B cell (primary cell): Measurements from ENCODE around the gene CXADR. TPM values are rescaled to one million over a fixed set of nuclear protein-coding genes. Genes with fewer than 3 reads are reported as not detected.
"Not testable (repeated sequence)": the region's sequence is repeated elsewhere in the genome, so short reads cannot be mapped to it uniquely, and the experiment has no call there.

Experiments
- ATAC-seq: fragments of 200-7000 bp; cut with Tn5 transposase; one replicate; pipeline ENCODE4 v1.10.0; 2021; ENCODE audit warnings: low read depth, mild to moderate bottlenecking, moderate number of reproducible peaks, moderate library complexity
- CTCF ChIA-PET: fragments of 350-600 bp; sonication (Branson Sonifier 250); formaldehyde crosslinking; loops from one replicate; lab custom pipeline; 2021; ENCODE audit warnings: antibody characterized with exemption, inconsistent platforms; lab: Charles Lee
- POLR2A ChIA-PET: fragments of 350-600 bp; sonication (Branson Sonifier 250); formaldehyde crosslinking; loops from one replicate; lab custom pipeline; 2021; ENCODE audit warnings: antibody characterized with exemption; lab: Charles Lee
- DNase-seq: peaks from one replicate; pipeline ENCODE4 v3.0.0; 2013
- H2AFZ ChIP-seq: 2 replicates; pipeline ENCODE4 v1.6.1; 2012; ENCODE audit warnings: mild to moderate bottlenecking, low read depth, low read length; ENCODE audit not compliant: insufficient read depth, poor library complexity, severe bottlenecking
- H3K27ac ChIP-seq, 2 donors: 1 replicate in 1 of 2; 2 replicates in 1 of 2; pipeline ENCODE4 v1.5.1; 2012 to 2013; ENCODE audit warnings: low read length in 2 of 2, mild to moderate bottlenecking in 2 of 2, moderate library complexity in 1 of 2
- H3K27me3 ChIP-seq, 4 experiments: fragments of 200-600 bp in 1 of 4; sonication (generic) in 1 of 4; replicated peaks in 1 of 4; 1 replicate in 2 of 4; 2 replicates in 2 of 4; pipeline versions ENCODE4 v1.6.1 to v1.7.0; 2013 to 2016; ENCODE audit warnings: low read length in 3 of 4, mild to moderate bottlenecking in 2 of 4, mixed read lengths in 1 of 4, moderate library complexity in 1 of 4; ENCODE audit not compliant: insufficient read depth in 4 of 4, control insufficient read depth in 3 of 4; ENCODE audit errors: control extremely low read depth in 1 of 4
- H3K36me3 ChIP-seq, 2 experiments: replicated peaks in 1 of 2; 1 replicate in 1 of 2; 2 replicates in 1 of 2; pipeline versions ENCODE4 v1.6.1 to v1.7.1; 2013; ENCODE audit warnings: low read length in 1 of 2; ENCODE audit not compliant: insufficient read depth in 2 of 2, control insufficient read depth in 1 of 2; ENCODE audit errors: control extremely low read depth in 1 of 2, extremely low read depth in 1 of 2
- H3K4me1 ChIP-seq, 2 donors: fragments of 200-600 bp in 1 of 2; sonication (generic) in 1 of 2; 1 replicate in 1 of 2; 2 replicates in 1 of 2; pipeline versions ENCODE4 v1.5.1 to v1.6.1; 2013 to 2017; ENCODE audit warnings: low read length in 2 of 2; ENCODE audit not compliant: control insufficient read depth in 2 of 2, insufficient read depth in 2 of 2
- H3K4me2 ChIP-seq: replicated peaks from 2 replicates; pipeline ENCODE3; 2012; ENCODE audit warnings: mild to moderate bottlenecking, low read depth, low read length; ENCODE audit not compliant: poor library complexity, severe bottlenecking
- H3K4me3 ChIP-seq, 5 experiments: fragments of 200-600 bp in 1 of 5; sonication (generic) in 1 of 5; 1 replicate in 3 of 5; 2 replicates in 2 of 5; pipeline versions ENCODE4 v1.5.1 to v1.7.0; 2011 to 2016; ENCODE audit warnings: low read length in 4 of 5, mild to moderate bottlenecking in 4 of 5, low read depth in 2 of 5, control low read depth in 1 of 5, moderate library complexity in 1 of 5; ENCODE audit not compliant: insufficient read depth in 1 of 5; ENCODE audit errors: control extremely low read depth in 1 of 5, extremely low read depth in 1 of 5
- H3K79me2 ChIP-seq: fragments of 200-600 bp; sonication (generic); one replicate; pipeline ENCODE4 v1.6.0; 2016; ENCODE audit warnings: low read length; ENCODE audit not compliant: control insufficient read depth, insufficient read depth
- H3K9ac ChIP-seq: fragments of 200-600 bp; sonication (generic); 2 replicates; pipeline ENCODE4 v1.6.1; 2017; ENCODE audit warnings: mild to moderate bottlenecking, low read length, moderate library complexity
- H3K9me3 ChIP-seq, 3 donors: one replicate each; pipeline versions ENCODE4 v1.6.1 to v1.7.1; 2013; ENCODE audit warnings: low read length in 2 of 3; ENCODE audit not compliant: control insufficient read depth in 2 of 3, insufficient read depth in 1 of 3; ENCODE audit errors: control extremely low read depth in 1 of 3
- H4K20me1 ChIP-seq: 2 replicates; pipeline ENCODE4 v1.6.0; 2012; ENCODE audit warnings: mild to moderate bottlenecking, low read length; ENCODE audit not compliant: insufficient read depth, control insufficient read depth, poor library complexity, severe bottlenecking
- H3K27ac Mint-ChIP-seq: one replicate; pipeline ENCODE4 v1.8.0; 2021; ENCODE audit warnings: mixed read lengths
- H3K27me3 Mint-ChIP-seq: one replicate; pipeline ENCODE4 v1.8.0; 2021; ENCODE audit warnings: mixed read lengths
- H3K4me1 Mint-ChIP-seq: one replicate; pipeline ENCODE4 v1.8.0; 2021; ENCODE audit warnings: mixed read lengths
- H3K4me3 Mint-ChIP-seq: one replicate; pipeline ENCODE4 v1.8.0; 2021; ENCODE audit warnings: mixed read lengths
- H3K9me3 Mint-ChIP-seq: one replicate; pipeline ENCODE4 v1.8.0; 2022; ENCODE audit warnings: mixed read lengths; ENCODE audit not compliant: insufficient read depth
- CTCF ChIP-seq: fragments of 200-600 bp; IDR thresholded peaks from one replicate; pipeline ENCODE4 v1.8.0; 2022; ENCODE audit warnings: antibody characterized with exemption, mild to moderate bottlenecking
- EZH2 ChIP-seq: IDR thresholded peaks from 2 replicates; pipeline ENCODE4 v1.6.1; 2012; ENCODE audit warnings: borderline replicate concordance, low read depth, mild to moderate bottlenecking, moderate library complexity, low read length; ENCODE audit not compliant: insufficient read depth, poor library complexity, severe bottlenecking
- WGBS: methylation state at CpG from one replicate; pipeline ENCODE4 v1.1.5; 2013; ENCODE audit warnings: missing lambda C conversion rate; ENCODE audit not compliant: insufficient coverage; 5-methylcytosine and 5-hydroxymethylcytosine counted together
- intact Hi-C: fragments of 100-400 bp; cut with micrococcal nuclease; formaldehyde crosslinking; loops from one replicate; pipeline ENCODE4 v1.10.0; 2022
- polyA plus RNA-seq: library from polyadenylated mRNA; depleted of rRNA; stranded (reverse); fragments of >200 nt; gene quantifications from 2 replicates; pipeline ENCODE4 v1.2.3, GENCODE V29; 2012
- total RNA-seq, 2 donors: library from RNA; stranded (reverse); fragments of 120-200 nt in 1 of 2; gene quantifications; 1 replicate in 1 of 2; 2 replicates in 1 of 2; pipeline versions ENCODE4 v1.2.3 to v1.2.4, GENCODE V29; 2013 to 2022

Gene CXADR
- total and polyA plus RNA-seq, 2 donors (not counting 1 experiment from before 2014, with no cell fraction given) = not detected

GRCh38 chr21:17501107-17502006 is 11.5 kb upstream of the CXADR start:
- Histone ChIP-seq H2AFZ (no peak overlapping the region), H3K79me2 (no peaks in the 10 kb centered on the region), H4K20me1 (no peaks in the 10 kb centered on the region), H3K27me3 (no peaks in the 10 kb centered on the region), H3K36me3 (no peaks in the 10 kb centered on the region), H3K4me3 (no peak overlapping the region), H3K9me3 (peaks cover 0 to 9% (median 0%) of the 10 kb centered on the region in 3 donors), H3K27ac (no peak overlapping the region), H3K4me1 (no peaks in the 10 kb centered on the region), H3K4me2 (no peak overlapping the region), H3K9ac (no peak overlapping the region)
- ATAC-seq (no peak), DNase-seq (no peak)
- no peaks in the 10 kb centered on the region for H3K4me1 Mint-ChIP-seq
- no peak overlapping the region for H3K4me3 Mint-ChIP-seq
- intact Hi-C loops = no loop called here
- H3K9me3 Mint-ChIP-seq = no peaks in the 10 kb centered on the region
- no peak overlapping the region for H3K27ac Mint-ChIP-seq
- POLR2A ChIA-PET = no interaction called here
- CTCF ChIA-PET = no interaction called here
- TF ChIP-seq EZH2 = no peak
- TF ChIP-seq CTCF = no peak
- no CpG with 5 or more reads among the region's 4 CpGs for whole genome bisulfite sequencing
- H3K27me3 Mint-ChIP-seq = peaks cover 4% of the 10 kb centered on the region

- H3K27ac Mint-ChIP-seq, H3K4me3 ChIP-seq, CTCF ChIA-PET, H3K27me3 Mint-ChIP-seq, H3K9ac ChIP-seq, H3K4me3 Mint-ChIP-seq, H3K4me1 Mint-ChIP-seq, H3K4me1 ChIP-seq, H3K27me3 ChIP-seq, H3K36me3 ChIP-seq, H3K79me2 ChIP-seq, ATAC-seq, H3K9me3 Mint-ChIP-seq, DNase-seq, POLR2A ChIA-PET, H3K4me2 ChIP-seq, intact Hi-C loops, H4K20me1 ChIP-seq, H3K27ac ChIP-seq, H2AFZ ChIP-seq: not testable (repeated sequence)
- H3K9me3 ChIP-seq = peaks cover 0 to 10% (median 0%) of the 10 kb centered on the region in 3 donors
- WGBS = no CpG with 5 or more reads among the region's 5 CpGs
Observed at GRCh38 chr21:17502985-17503384, 9.9 kb upstream of the CXADR start.
